ENCODE measurements around the gene PITPNM1.

PITPNM1 gene

DNA sequence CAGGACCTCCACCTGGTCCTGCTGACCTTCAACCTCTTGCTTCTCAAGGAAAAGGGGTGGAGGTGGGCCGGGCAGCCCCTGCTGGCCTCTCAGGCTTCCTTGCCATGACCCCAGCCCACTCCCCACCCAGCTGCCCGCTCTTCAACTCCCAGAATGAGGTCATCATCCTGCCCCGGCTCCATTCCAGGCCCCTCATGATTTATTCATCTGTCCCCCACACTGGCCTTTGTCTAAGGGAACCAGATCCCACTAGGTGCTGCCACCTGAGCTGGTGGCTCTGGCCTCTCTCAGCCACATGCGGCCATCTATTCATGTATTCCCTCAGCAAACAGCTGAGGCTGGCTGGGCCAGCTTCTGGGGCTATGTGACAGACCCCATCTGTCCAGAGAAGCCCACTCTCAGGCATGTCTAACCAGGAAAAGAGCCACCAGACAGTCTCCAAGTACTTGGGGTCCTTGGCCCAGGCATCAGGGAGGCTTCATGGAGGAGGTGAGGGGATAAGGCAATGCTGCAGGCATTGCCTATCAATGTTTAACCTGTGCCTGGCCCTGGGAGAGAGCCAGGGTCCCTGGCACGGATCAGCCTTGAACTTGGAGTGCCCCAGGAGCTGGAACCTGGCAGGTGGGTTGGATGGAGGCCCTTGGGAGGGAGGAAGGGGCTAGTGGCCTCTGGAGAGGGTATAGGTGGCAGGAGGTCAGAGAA lies 20.3 kb upstream of the PITPNM1 start:
- no peak overlapping the region for H3K9ac ChIP-seq (ENCODE audit: low read depth, low read length, poor library complexity, severe bottlenecking)
- no peaks in the 10 kb centered on the region for H3K4me1 ChIP-seq (ENCODE audit: insufficient read depth, low read length, poor library complexity, severe bottlenecking)
- no peaks in the 10 kb centered on the region for H4K20me1 ChIP-seq (ENCODE audit: insufficient read depth, low read length, poor library complexity, severe bottlenecking)
- no peaks in the 10 kb centered on the region for H3K27me3 ChIP-seq (ENCODE audit: insufficient read depth, low read length, poor library complexity, severe bottlenecking)
- no peak overlapping the region for H2AFZ ChIP-seq (ENCODE audit: low read length)
- no peak overlapping the region for H3K4me2 ChIP-seq (ENCODE audit: low read depth, low read length, poor library complexity, severe bottlenecking)
- no peaks in the 10 kb centered on the region for H3K9me2 ChIP-seq (replicated peaks; ENCODE audit: low read depth, low read length)
- H3K36me3 ChIP-seq (ENCODE audit: insufficient read depth, low read length): no peaks in the 10 kb centered on the region
- no peaks in the 10 kb centered on the region for H3K79me2 ChIP-seq (ENCODE audit: insufficient read depth, low read length)
- no peak for TF ChIP-seq EZH2phosphoT487 (IDR thresholded peaks at IDR 0.05; ENCODE audit: borderline replicate concordance)
- TF ChIP-seq, protein P1, sequence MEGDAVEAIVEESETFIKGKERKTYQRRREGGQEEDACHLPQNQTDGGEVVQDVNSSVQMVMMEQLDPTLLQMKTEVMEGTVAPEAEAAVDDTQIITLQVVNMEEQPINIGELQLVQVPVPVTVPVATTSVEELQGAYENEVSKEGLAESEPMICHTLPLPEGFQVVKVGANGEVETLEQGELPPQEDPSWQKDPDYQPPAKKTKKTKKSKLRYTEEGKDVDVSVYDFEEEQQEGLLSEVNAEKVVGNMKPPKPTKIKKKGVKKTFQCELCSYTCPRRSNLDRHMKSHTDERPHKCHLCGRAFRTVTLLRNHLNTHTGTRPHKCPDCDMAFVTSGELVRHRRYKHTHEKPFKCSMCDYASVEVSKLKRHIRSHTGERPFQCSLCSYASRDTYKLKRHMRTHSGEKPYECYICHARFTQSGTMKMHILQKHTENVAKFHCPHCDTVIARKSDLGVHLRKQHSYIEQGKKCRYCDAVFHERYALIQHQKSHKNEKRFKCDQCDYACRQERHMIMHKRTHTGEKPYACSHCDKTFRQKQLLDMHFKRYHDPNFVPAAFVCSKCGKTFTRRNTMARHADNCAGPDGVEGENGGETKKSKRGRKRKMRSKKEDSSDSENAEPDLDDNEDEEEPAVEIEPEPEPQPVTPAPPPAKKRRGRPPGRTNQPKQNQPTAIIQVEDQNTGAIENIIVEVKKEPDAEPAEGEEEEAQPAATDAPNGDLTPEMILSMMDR (conservative IDR thresholded peaks at IDR 0.05; ENCODE audit: low read length): no peak
- no peak overlapping the region for H3K4me3 ChIP-seq (ENCODE audit: low read length, poor library complexity, severe bottlenecking)
- H3K9me3 ChIP-seq (ENCODE audit: insufficient read depth, low read depth, low read length): no peaks in the 10 kb centered on the region
- no peaks in the 10 kb centered on the region for H3F3A ChIP-seq (ENCODE audit: low read depth)

DNA sequence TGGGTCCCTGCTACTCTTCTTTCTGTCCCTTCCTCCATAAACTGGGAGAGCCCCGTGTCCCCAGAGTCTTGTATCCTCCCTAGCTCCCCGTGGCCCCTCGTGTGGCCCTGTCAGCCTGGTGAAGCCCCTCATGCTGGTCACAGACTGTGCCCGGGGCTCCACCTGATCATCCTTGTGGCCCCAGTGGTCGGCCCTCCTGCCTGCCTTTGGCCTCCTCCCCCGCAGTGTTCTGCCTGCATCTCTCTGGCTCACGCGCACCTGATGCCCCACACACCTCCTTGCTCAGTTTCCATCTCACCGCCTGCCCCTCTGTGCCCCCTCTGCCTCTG lies 19.3 kb upstream of the PITPNM1 start:
- H3K9me3 ChIP-seq (ENCODE audit: insufficient read depth, low read depth, low read length): no peaks in the 10 kb centered on the region
- no peak overlapping the region for H3K4me3 ChIP-seq (ENCODE audit: low read length, poor library complexity, severe bottlenecking)
- H3K27me3 ChIP-seq (ENCODE audit: insufficient read depth, low read length, poor library complexity, severe bottlenecking): no peaks in the 10 kb centered on the region
- no peaks in the 10 kb centered on the region for H3K4me1 ChIP-seq (ENCODE audit: insufficient read depth, low read length, poor library complexity, severe bottlenecking)
- H3K9me2 ChIP-seq (replicated peaks; ENCODE audit: low read depth, low read length): no peaks in the 10 kb centered on the region
- H3K36me3 ChIP-seq (ENCODE audit: insufficient read depth, low read length): no peaks in the 10 kb centered on the region
- H3K9ac ChIP-seq (ENCODE audit: low read depth, low read length, poor library complexity, severe bottlenecking): no peak overlapping the region
- H3K4me2 ChIP-seq (ENCODE audit: low read depth, low read length, poor library complexity, severe bottlenecking): no peak overlapping the region
- TF ChIP-seq EZH2phosphoT487 (IDR thresholded peaks at IDR 0.05; ENCODE audit: borderline replicate concordance): no peak
- TF ChIP-seq, protein P1 (conservative IDR thresholded peaks at IDR 0.05; ENCODE audit: low read length): no peak
- no peaks in the 10 kb centered on the region for H3K79me2 ChIP-seq (ENCODE audit: insufficient read depth, low read length)
- H4K20me1 ChIP-seq (ENCODE audit: insufficient read depth, low read length, poor library complexity, severe bottlenecking): no peaks in the 10 kb centered on the region
- no peak overlapping the region for H2AFZ ChIP-seq (ENCODE audit: low read length)
- no peaks in the 10 kb centered on the region for H3F3A ChIP-seq (ENCODE audit: low read depth)

DNA sequence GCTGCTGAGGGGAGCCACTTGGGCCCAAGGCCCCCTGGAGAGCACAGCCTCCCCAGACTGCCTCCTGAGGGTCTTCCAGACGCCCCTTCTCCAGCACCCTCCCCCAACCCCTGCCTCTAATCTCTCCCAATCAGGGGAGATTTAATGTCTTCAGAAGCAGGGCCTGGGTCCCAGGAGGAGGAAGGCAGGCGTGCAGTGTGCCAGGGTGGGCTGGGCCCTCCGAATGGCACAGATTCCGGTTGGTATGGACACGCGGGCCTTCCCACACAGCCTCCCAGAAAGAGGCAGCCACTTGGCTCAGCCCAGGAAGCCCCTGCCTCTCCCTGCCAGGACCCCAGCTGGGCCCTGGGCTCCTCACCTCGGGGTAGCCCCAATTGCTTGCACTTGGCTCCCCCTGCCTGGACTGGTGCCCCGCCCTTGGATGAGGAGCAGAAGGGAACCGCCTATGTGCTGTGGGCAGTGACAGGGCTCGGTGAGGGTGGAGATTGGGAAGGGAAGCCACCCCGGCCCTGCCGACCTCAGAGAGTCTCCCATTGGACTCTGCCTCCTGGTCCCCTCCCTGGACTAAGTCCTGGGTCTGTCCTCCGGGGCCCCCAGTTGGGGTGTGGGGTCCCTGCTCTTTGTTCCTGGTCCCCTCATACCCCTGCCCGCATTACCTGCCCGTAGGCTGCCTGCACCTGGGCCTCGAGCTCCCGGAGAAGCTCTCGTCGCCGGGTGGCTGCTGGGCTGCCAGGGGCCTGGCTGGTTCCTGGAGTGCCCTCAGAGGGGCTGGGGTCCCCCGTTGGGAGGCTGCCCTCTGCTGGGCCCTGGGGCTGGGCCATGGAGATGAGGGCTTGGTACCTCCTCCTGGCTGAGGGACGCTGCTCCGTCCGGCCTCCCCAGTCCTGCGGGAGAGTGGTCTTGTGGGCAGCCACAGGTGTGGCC lies 18.7 kb upstream of the PITPNM1 start:
- H2AFZ ChIP-seq (ENCODE audit: low read length): no peak overlapping the region
- no peaks in the 10 kb centered on the region for H3K79me2 ChIP-seq (ENCODE audit: insufficient read depth, low read length)
- no peaks in the 10 kb centered on the region for H4K20me1 ChIP-seq (ENCODE audit: insufficient read depth, low read length, poor library complexity, severe bottlenecking)
- no peak overlapping the region for H3K4me3 ChIP-seq (ENCODE audit: low read length, poor library complexity, severe bottlenecking)
- no peaks in the 10 kb centered on the region for H3K36me3 ChIP-seq (ENCODE audit: insufficient read depth, low read length)
- H3K27me3 ChIP-seq (ENCODE audit: insufficient read depth, low read length, poor library complexity, severe bottlenecking): no peaks in the 10 kb centered on the region
- H3K9me3 ChIP-seq (ENCODE audit: insufficient read depth, low read depth, low read length): no peaks in the 10 kb centered on the region
- no peak overlapping the region for H3K4me2 ChIP-seq (ENCODE audit: low read depth, low read length, poor library complexity, severe bottlenecking)
- no peaks in the 10 kb centered on the region for H3K9me2 ChIP-seq (replicated peaks; ENCODE audit: low read depth, low read length)
- TF ChIP-seq, protein P1 (conservative IDR thresholded peaks at IDR 0.05; ENCODE audit: low read length): no peak
- no peak for TF ChIP-seq EZH2phosphoT487 (IDR thresholded peaks at IDR 0.05; ENCODE audit: borderline replicate concordance)
- H3F3A ChIP-seq (ENCODE audit: low read depth): no peaks in the 10 kb centered on the region
- no peak overlapping the region for H3K9ac ChIP-seq (ENCODE audit: low read depth, low read length, poor library complexity, severe bottlenecking)
- H3K4me1 ChIP-seq (ENCODE audit: insufficient read depth, low read length, poor library complexity, severe bottlenecking): no peaks in the 10 kb centered on the region

Data from Loucy (cell line).